ENCODE measurements around the gene ARHGAP44. TPM values are rescaled to one million over a fixed set of nuclear protein-coding genes. Genes with fewer than 3 reads are reported as not detected.

ARHGAP44 gene
- 39.0 TPM for total RNA-seq
- long read RNA-seq, full-length matches to known transcripts, result 10 of 44 reads
- long read RNA-seq, partial matches to known transcripts, result 15 of 44 reads
- long read RNA-seq, other reads (novel, unspliced or antisense), result 19 of 44 reads

DNA sequence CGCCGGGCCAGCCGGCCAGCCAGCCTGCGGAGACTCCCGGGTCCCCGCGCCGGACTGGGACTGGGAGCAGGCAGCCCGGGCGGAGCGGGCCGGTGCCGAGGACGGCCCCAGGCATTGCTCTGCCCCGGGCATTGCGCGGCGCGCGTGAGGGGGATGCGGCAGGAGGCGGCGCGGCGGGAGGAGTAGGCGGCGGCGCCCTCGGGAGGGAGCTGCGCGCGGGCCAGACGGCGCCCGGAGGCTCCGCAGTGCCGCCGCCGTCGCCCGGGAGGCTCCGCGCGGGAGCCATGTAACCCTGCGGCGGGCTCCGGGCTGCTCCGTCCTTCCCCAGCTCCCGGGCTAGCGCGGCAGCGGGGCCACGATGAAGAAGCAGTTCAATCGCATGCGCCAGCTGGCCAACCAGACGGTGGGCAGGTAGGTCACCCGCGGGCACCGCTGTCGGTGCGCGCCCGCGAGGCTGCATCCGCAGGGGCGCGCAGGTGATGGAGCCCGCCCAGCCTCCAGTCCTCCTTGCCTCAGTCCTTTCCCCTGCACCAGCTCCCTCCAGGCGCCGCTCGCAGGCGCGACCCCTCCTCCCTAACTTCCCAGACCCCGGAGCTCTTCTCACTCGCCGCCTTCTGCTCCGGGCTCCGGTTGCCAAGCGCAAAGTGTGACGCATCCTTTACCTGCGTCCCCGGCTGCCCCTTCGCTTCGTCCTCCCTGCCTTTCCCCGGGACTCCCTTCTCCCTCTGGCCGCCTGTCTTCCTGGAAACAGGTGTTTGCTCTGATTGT, at the start of gene ARHGAP44:
Gene ARHGAP44, plus strand, starts transcription at position 18 of the 768 bp plus-strand sequence. Its CDS starts 341 bp downstream, at position 359.
- peak; percentile 71 for DNase-seq
- TF ChIP-seq, protein P1, sequence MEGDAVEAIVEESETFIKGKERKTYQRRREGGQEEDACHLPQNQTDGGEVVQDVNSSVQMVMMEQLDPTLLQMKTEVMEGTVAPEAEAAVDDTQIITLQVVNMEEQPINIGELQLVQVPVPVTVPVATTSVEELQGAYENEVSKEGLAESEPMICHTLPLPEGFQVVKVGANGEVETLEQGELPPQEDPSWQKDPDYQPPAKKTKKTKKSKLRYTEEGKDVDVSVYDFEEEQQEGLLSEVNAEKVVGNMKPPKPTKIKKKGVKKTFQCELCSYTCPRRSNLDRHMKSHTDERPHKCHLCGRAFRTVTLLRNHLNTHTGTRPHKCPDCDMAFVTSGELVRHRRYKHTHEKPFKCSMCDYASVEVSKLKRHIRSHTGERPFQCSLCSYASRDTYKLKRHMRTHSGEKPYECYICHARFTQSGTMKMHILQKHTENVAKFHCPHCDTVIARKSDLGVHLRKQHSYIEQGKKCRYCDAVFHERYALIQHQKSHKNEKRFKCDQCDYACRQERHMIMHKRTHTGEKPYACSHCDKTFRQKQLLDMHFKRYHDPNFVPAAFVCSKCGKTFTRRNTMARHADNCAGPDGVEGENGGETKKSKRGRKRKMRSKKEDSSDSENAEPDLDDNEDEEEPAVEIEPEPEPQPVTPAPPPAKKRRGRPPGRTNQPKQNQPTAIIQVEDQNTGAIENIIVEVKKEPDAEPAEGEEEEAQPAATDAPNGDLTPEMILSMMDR (IDR thresholded peaks at IDR 0.05), result no peak
- Histone ChIP-seq H3K27ac (peak within 1 kb of the TSS; percentile 83), H3K4me1 (no peaks in the 10 kb centered on the region), H3K4me3 (peak within 1 kb of the TSS; percentile 72), H3K36me3 (no peaks in the 10 kb centered on the region), H3K9me3 (no peaks in the 10 kb centered on the region), H3K27me3 (ENCODE audit: low read depth) (peaks cover 20% of the 10 kb centered on the region)
- peak; percentile 88 to 89 for ATAC-seq
- intact Hi-C loops (cut with DNase I), result no loop called here

DNA sequence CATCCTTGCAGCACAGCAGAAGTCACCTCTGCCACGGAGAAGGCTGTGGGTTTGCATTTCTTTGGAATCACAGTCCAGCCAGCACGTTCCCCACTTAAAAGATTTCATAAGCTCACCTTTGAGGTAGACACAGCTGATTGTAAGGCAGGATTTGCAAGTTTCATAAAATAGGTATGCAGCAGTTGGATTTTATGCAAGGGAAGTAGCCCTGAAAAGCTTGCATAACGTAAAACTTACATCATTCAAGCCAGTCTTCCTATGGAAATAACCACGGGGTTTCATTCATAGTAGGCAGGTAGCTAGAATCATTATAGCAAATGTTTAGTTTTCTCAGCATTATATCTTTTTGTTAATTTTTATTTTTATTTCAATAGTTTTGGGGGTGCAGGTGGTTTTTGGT, 49.8 kb upstream of the ARHGAP44 start:
- intact Hi-C loops (cut with DNase I), result no loop called here
- DNase-seq, result no peak

DNA sequence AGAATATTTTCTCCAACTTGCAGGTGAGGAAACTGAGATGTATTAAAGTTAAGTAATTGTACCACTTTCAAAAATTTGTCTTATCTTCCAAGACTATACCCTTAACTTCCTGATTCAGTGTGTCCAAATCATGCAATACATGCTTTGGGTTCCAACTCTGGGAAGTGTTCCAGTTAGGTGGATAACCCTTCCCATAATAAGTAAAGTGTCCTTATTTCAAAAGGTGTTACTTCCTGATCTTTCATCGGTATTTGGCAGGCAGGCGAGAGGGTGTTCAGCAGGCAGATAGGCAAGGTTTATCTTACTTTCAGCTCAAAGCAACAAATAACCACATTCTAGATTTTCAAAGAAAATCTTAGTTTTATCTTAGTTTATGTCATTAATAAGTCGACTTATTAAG, 46.3 kb upstream of the ARHGAP44 start:
- ATAC-seq, result peak; percentile 15 to 70
- no peak for DNase-seq
- Histone ChIP-seq H3K4me1 (peaks cover 6% of the 10 kb centered on the region), H3K4me3 (no peak overlapping the region), H3K27me3 (ENCODE audit: low read depth) (no peaks in the 10 kb centered on the region), H3K36me3 (no peaks in the 10 kb centered on the region), H3K9me3 (no peaks in the 10 kb centered on the region), H3K27ac (no peak overlapping the region)
- intact Hi-C loops (cut with DNase I), result no loop called here
- TF ChIP-seq, protein P1 (IDR thresholded peaks at IDR 0.05), result no peak

More for the DNA sequence above, 49.8 kb upstream of the ARHGAP44 start:
- no peak for ATAC-seq
- peaks cover 6% of the 10 kb centered on the region for H3K4me1 ChIP-seq
- H3K9me3 ChIP-seq, result no peaks in the 10 kb centered on the region
- no peaks in the 10 kb centered on the region for H3K27me3 ChIP-seq (ENCODE audit: low read depth)
- no peak overlapping the region for H3K27ac ChIP-seq
- no peak overlapping the region for H3K4me3 ChIP-seq
- H3K36me3 ChIP-seq, result no peaks in the 10 kb centered on the region
- TF ChIP-seq, protein P1 (IDR thresholded peaks at IDR 0.05), result no peak

GRCh38 chr17:12744298-12744697, 45.0 kb upstream of the ARHGAP44 start:
- intact Hi-C loops (cut with DNase I), result no loop called here
- Histone ChIP-seq H3K9me3 (no peaks in the 10 kb centered on the region), H3K36me3 (no peaks in the 10 kb centered on the region), H3K27ac (no peak overlapping the region), H3K27me3 (ENCODE audit: low read depth) (no peaks in the 10 kb centered on the region), H3K4me3 (no peak overlapping the region), H3K4me1 (peaks cover 6% of the 10 kb centered on the region)
- DNase-seq (no peak), ATAC-seq (peak; percentile 60 to 63)
- TF ChIP-seq, protein P1 (IDR thresholded peaks at IDR 0.05), result no peak

DNA sequence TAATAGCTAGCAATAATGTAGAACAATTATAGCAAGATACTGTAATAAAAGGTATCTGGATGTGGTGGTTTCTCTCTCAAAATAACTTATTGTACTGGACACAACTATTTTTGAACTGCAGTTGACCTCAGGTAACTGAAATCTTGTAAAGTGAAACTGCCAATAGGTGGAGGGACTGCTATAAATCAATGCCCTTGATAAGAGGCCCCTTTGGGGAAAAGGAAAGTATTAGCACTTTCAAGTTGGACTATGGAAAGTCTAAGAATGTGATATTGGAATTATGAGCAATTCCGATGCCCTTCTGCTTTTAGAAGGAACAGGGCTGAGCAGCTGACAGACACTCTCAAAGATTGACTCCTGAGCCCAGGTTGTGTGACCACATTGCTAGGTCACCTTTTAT, 44.5 kb upstream of the ARHGAP44 start:
- no peak for ATAC-seq

More for the DNA sequence above, 44.5 kb upstream of the ARHGAP44 start:
- intact Hi-C loops (cut with DNase I), result no loop called here
- Histone ChIP-seq H3K9me3 (no peaks in the 10 kb centered on the region), H3K27me3 (ENCODE audit: low read depth) (no peaks in the 10 kb centered on the region), H3K4me1 (peaks cover 6% of the 10 kb centered on the region), H3K27ac (no peak overlapping the region), H3K36me3 (no peaks in the 10 kb centered on the region), H3K4me3 (no peak overlapping the region)
- TF ChIP-seq, protein P1 (IDR thresholded peaks at IDR 0.05), result no peak
- DNase-seq, result no peak

All from lower lobe of right lung (tissue), 2 donors.